NCI-H146 treated with DMSO at 0.1 percent for 48 hours (cell line): ENCODE data around the gene DCDC2C.
"Not testable (repeated sequence)": the region's sequence is repeated elsewhere in the genome, so short reads cannot be mapped to it uniquely, and the experiment has no call there.

Experiments
- DNase-seq: peaks from one replicate; lab custom pipeline; 2025; ENCODE audit not compliant: unreplicated experiment; lab: John Stamatoyannopoulos, UW

DCDC2C gene

GRCh38 chr2:3703236-3703756, at the start of gene DCDC2C:
Gene DCDC2C, plus strand, starts transcription at chr2:3703575. Its CDS starts 177 bp downstream, at chr2:3703752.
- no peak for DNase-seq

- DNase-seq, result no peak
Observed at GRCh38 chr2:3654011-3654410, 49.4 kb upstream of the DCDC2C start.

GRCh38 chr2:3654531-3655225, 48.7 kb upstream of the DCDC2C start:
- DNase-seq, result no peak

GRCh38 chr2:3655871-3656761, 47.3 kb upstream of the DCDC2C start:
- no peak for DNase-seq

GRCh38 chr2:3656762-3657721, 46.3 kb upstream of the DCDC2C start:
- DNase-seq, result no peak

- no peak for DNase-seq
Observed at GRCh38 chr2:3657881-3658280, 45.5 kb upstream of the DCDC2C start, which contains the start of gene ALLC. Gene ALLC, plus strand, starts transcription at chr2:3658200. Its CDS starts 12,958 bp downstream, at chr2:3671158.

GRCh38 chr2:3659447-3660432, 43.6 kb upstream of the DCDC2C start:
- no peak for DNase-seq

- not testable (repeated sequence) for DNase-seq
Observed at GRCh38 chr2:3660640-3661039, 42.7 kb upstream of the DCDC2C start.

- DNase-seq, result no peak
Observed at GRCh38 chr2:3661149-3661660, 42.2 kb upstream of the DCDC2C start.

GRCh38 chr2:3662239-3662638, 41.1 kb upstream of the DCDC2C start:
- DNase-seq, result peak; percentile 13

- DNase-seq, result no peak
Observed at GRCh38 chr2:3664118-3664517, 39.3 kb upstream of the DCDC2C start.

GRCh38 chr2:3664925-3665324, 38.5 kb upstream of the DCDC2C start:
- no peak for DNase-seq

- DNase-seq, result no peak
Observed at GRCh38 chr2:3665886-3666612, 37.3 kb upstream of the DCDC2C start.

- DNase-seq, result no peak
Observed at GRCh38 chr2:3666613-3666975, 36.8 kb upstream of the DCDC2C start.

GRCh38 chr2:3667151-3667631, 36.2 kb upstream of the DCDC2C start:
- DNase-seq, result no peak

GRCh38 chr2:3669656-3670055, 33.7 kb upstream of the DCDC2C start:
- no peak for DNase-seq

GRCh38 chr2:3670376-3670775, 33.0 kb upstream of the DCDC2C start:
- DNase-seq, result no peak

- DNase-seq, result no peak
Observed at GRCh38 chr2:3670941-3671340, 32.4 kb upstream of the DCDC2C start.
